Parathyroid adenoma (tissue), 2 donors: ENCODE data around the gene PXDN.

Experiments
- H2AFZ ChIP-seq: fragments of 300-600 bp; sonication (generic); one replicate; pipeline ENCODE4 v1.7.0; 2017; ENCODE audit warnings: antibody characterized with exemption, mild to moderate bottlenecking
- H3K27ac ChIP-seq: fragments of 300-600 bp; sonication (generic); one replicate; pipeline ENCODE4 v1.7.0; 2017
- H3K27me3 ChIP-seq: fragments of 300-600 bp; sonication (generic); one replicate; pipeline ENCODE4 v1.7.0; 2017; ENCODE audit warnings: low read length; ENCODE audit not compliant: control insufficient read depth, insufficient read depth
- H3K36me3 ChIP-seq: fragments of 300-600 bp; sonication (generic); one replicate; pipeline ENCODE4 v1.7.0; 2017; ENCODE audit warnings: low read length; ENCODE audit not compliant: control insufficient read depth, insufficient read depth
- H3K4me1 ChIP-seq: fragments of 300-600 bp; sonication (generic); one replicate; pipeline ENCODE4 v1.7.0; 2017; ENCODE audit warnings: control low read depth
- H3K4me2 ChIP-seq: fragments of 300-600 bp; sonication (generic); one replicate; pipeline ENCODE4 v1.7.0; 2017; ENCODE audit warnings: low read length
- H3K4me3 ChIP-seq: fragments of 300-600 bp; sonication (generic); one replicate; pipeline ENCODE4 v1.7.0; 2017; ENCODE audit warnings: low read depth, low read length
- H3K79me2 ChIP-seq: fragments of 300-600 bp; sonication (generic); one replicate; pipeline ENCODE4 v1.7.0; 2017; ENCODE audit warnings: control low read depth
- H3K9ac ChIP-seq: fragments of 300-600 bp; sonication (generic); one replicate; pipeline ENCODE4 v1.7.0; 2017; ENCODE audit warnings: mild to moderate bottlenecking
- H3K9me3 ChIP-seq: fragments of 300-600 bp; sonication (generic); one replicate; pipeline ENCODE4 v1.7.0; 2017; ENCODE audit warnings: low read length; ENCODE audit not compliant: control insufficient read depth
- CTCF ChIP-seq: fragments of 300-600 bp; sonication (generic); IDR thresholded peaks from one replicate; pipeline ENCODE4 v1.7.0; 2017; ENCODE audit warnings: antibody characterized with exemption, mild to moderate bottlenecking
- donor health status: primary hyperparathyroidism.

Gene PXDN

GRCh38 chr2:1744446-1745170, at the start of gene PXDN:
Gene PXDN, minus strand, starts transcription at chr2:1744515. Its CDS starts 60 bp downstream, at chr2:1744455.
- Histone ChIP-seq H3K27me3 (peaks cover 3% of the 10 kb centered on the region), H3K4me3 (peak within 1 kb of the TSS; percentile 38), H3K9ac (no peak within 1 kb of the TSS)

GRCh38 chr2:1793868-1794445, 49.6 kb upstream of the PXDN start:
- Histone ChIP-seq H2AFZ (no peak overlapping the region), H3K27ac (no peak overlapping the region), H3K9ac (no peak overlapping the region), H3K4me3 (no peak overlapping the region), H3K9me3 (no peaks in the 10 kb centered on the region), H3K4me2 (no peak overlapping the region), H3K4me1 (peaks cover 17% of the 10 kb centered on the region), H3K27me3 (no peaks in the 10 kb centered on the region), H3K79me2 (no peaks in the 10 kb centered on the region), H3K36me3 (no peaks in the 10 kb centered on the region)
- no peak for TF ChIP-seq CTCF

More at GRCh38 chr2:1744446-1745170, at the start of gene PXDN:
- Histone ChIP-seq H3K27ac (peak within 1 kb of the TSS; percentile 60), H3K4me1 (no peaks in the 10 kb centered on the region), H3K9me3 (no peaks in the 10 kb centered on the region), H2AFZ (no peak within 1 kb of the TSS), H3K79me2 (no peaks in the 10 kb centered on the region), H3K4me2 (peak within 1 kb of the TSS; percentile 63), H3K36me3 (no peaks in the 10 kb centered on the region)
- TF ChIP-seq CTCF, result no peak

- H3K4me1 ChIP-seq, result peaks cover 22% of the 10 kb centered on the region
- no peaks in the 10 kb centered on the region for H3K36me3 ChIP-seq
- no peaks in the 10 kb centered on the region for H3K27me3 ChIP-seq
- H3K9me3 ChIP-seq, result no peaks in the 10 kb centered on the region
- no peak overlapping the region for H3K9ac ChIP-seq
- no peak overlapping the region for H3K4me2 ChIP-seq
- H3K27ac ChIP-seq, result no peak overlapping the region
- H3K4me3 ChIP-seq, result no peak overlapping the region
- TF ChIP-seq CTCF, result no peak
- no peak overlapping the region for H2AFZ ChIP-seq
- no peaks in the 10 kb centered on the region for H3K79me2 ChIP-seq
Observed at GRCh38 chr2:1793001-1793867, 48.9 kb upstream of the PXDN start.

DNA sequence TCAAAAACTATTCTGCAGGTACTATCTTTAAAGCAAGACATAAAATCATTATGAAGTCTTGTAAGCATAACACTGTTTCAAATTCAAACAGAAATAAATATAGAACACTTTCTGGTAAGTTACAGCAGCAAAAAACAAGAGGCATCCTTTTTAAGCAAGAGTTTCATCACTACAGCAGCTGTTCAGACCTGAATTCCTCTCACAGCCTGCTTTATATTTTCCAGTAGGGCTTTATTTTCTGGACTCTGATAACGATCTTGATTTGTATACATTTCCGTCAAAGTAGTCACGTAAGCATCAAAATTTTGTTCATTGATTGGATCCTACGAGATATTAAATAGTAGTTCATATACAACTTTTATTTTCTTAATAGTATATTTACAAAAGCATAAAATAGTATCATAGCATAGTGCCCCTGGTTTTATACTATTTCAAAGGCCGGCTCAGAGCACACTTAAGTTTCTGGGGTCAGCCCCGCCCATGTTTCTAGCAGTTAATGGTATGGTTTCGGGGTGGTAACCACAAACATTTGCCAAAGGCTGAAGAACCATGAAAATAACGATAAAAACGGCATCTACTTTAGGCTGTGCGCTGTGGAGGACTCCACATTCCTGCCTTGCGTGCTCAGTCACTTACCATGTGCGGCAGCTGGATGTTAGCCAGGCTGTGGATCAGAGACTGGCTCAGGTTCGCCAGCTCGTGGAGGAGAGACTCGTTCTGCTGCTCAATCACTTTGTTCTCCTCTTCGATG, 47.5 kb upstream of the PXDN start:
- Histone ChIP-seq H3K9me3 (no peaks in the 10 kb centered on the region), H3K27me3 (no peaks in the 10 kb centered on the region), H3K36me3 (no peaks in the 10 kb centered on the region), H3K4me1 (peaks cover 33% of the 10 kb centered on the region), H3K4me3 (no peak overlapping the region), H3K4me2 (no peak overlapping the region), H3K27ac (no peak overlapping the region), H2AFZ (peak overlapping the region; percentile 1), H3K79me2 (no peaks in the 10 kb centered on the region), H3K9ac (no peak overlapping the region)
- TF ChIP-seq CTCF, result no peak
